NCI-H2227 (cell line): ENCODE data around the gene NABP2.
"Not testable (repeated sequence)": the region's sequence is repeated elsewhere in the genome, so short reads cannot be mapped to it uniquely, and the experiment has no call there.

ENCODE experiments used
- DNase-seq: peaks from one replicate; lab custom pipeline; 2025; ENCODE audit not compliant: unreplicated experiment; lab: John Stamatoyannopoulos, UW

The NABP2 gene

GRCh38 chr12:56242986-56243385 lies 18.8 kb downstream of the NABP2 start:
- no peak for DNase-seq

- no peak for DNase-seq
Observed at GRCh38 chr12:56243731-56244181, 19.6 kb downstream of the NABP2 start.

- no peak for DNase-seq
Observed at GRCh38 chr12:56244494-56244893, 20.4 kb downstream of the NABP2 start.

GRCh38 chr12:56247923-56248322 lies 23.8 kb downstream of the NABP2 start:
- DNase-seq: no peak

- no peak for DNase-seq
Observed at GRCh38 chr12:56248711-56249110, 24.6 kb downstream of the NABP2 start.

- no peak for DNase-seq
Observed at GRCh38 chr12:56252649-56253048, 28.5 kb downstream of the NABP2 start.

GRCh38 chr12:56253091-56253490 lies 28.9 kb downstream of the NABP2 start:
- DNase-seq: no peak

GRCh38 chr12:56255671-56256070 lies 31.5 kb downstream of the NABP2 start:
- no peak for DNase-seq

GRCh38 chr12:56256326-56256960 lies 32.3 kb downstream of the NABP2 start:
- peak; percentile 7 for DNase-seq

- DNase-seq: no peak
Observed at GRCh38 chr12:56257071-56257470, 32.9 kb downstream of the NABP2 start.

- peak; percentile 34 for DNase-seq
Observed at GRCh38 chr12:56257491-56258067, 33.4 kb downstream of the NABP2 start.

- peak; percentile 77 for DNase-seq
Observed at GRCh38 chr12:56258068-56258819, 34.1 kb downstream of the NABP2 start, which contains the start of gene ANKRD52. ANKRD52 (minus strand) TSS chr12:56258384; CDS start chr12:56258269, 115 bp downstream.

GRCh38 chr12:56258820-56259183 lies 34.7 kb downstream of the NABP2 start:
- peak; percentile 53 for DNase-seq

GRCh38 chr12:56260380-56260779 lies 36.2 kb downstream of the NABP2 start:
- DNase-seq: no peak

- DNase-seq: no peak
Observed at GRCh38 chr12:56260921-56261320, 36.8 kb downstream of the NABP2 start.

- DNase-seq: no peak
Observed at GRCh38 chr12:56261503-56262232, 37.5 kb downstream of the NABP2 start.

- DNase-seq: not testable (repeated sequence)
Observed at GRCh38 chr12:56262955-56263354, 38.8 kb downstream of the NABP2 start.

- DNase-seq: not testable (repeated sequence)
Observed at GRCh38 chr12:56266068-56266692, 42.0 kb downstream of the NABP2 start.

GRCh38 chr12:56266693-56267442 lies 42.7 kb downstream of the NABP2 start, which contains the start of gene COQ10A:
COQ10A (plus strand) TSS chr12:56266942; CDS start chr12:56267119, 177 bp downstream.
- peak; percentile 88 for DNase-seq

GRCh38 chr12:56267443-56268071 lies 43.4 kb downstream of the NABP2 start:
- no peak for DNase-seq
